B cell (primary cell): ENCODE results near the gene PIBF1. TPM values are rescaled to one million over a fixed set of nuclear protein-coding genes. Genes with fewer than 3 reads are reported as not detected.

ENCODE experiments used
- ATAC-seq: fragments of 200-7000 bp; cut with Tn5 transposase; one replicate; pipeline ENCODE4 v1.10.0; 2021; ENCODE audit warnings: low read depth, mild to moderate bottlenecking, moderate number of reproducible peaks, moderate library complexity
- CTCF ChIA-PET: fragments of 350-600 bp; sonication (Branson Sonifier 250); formaldehyde crosslinking; loops from one replicate; lab custom pipeline; 2021; ENCODE audit warnings: antibody characterized with exemption, inconsistent platforms; lab: Charles Lee
- POLR2A ChIA-PET: fragments of 350-600 bp; sonication (Branson Sonifier 250); formaldehyde crosslinking; loops from one replicate; lab custom pipeline; 2021; ENCODE audit warnings: antibody characterized with exemption; lab: Charles Lee
- DNase-seq: peaks from one replicate; pipeline ENCODE4 v3.0.0; 2013
- H2AFZ ChIP-seq: 2 replicates; pipeline ENCODE4 v1.6.1; 2012; ENCODE audit warnings: mild to moderate bottlenecking, low read depth, low read length; ENCODE audit not compliant: insufficient read depth, poor library complexity, severe bottlenecking
- H3K27ac ChIP-seq, 2 donors: 1 replicate in 1 of 2; 2 replicates in 1 of 2; pipeline ENCODE4 v1.5.1; 2012 to 2013; ENCODE audit warnings: low read length in 2 of 2, mild to moderate bottlenecking in 2 of 2, moderate library complexity in 1 of 2
- H3K27me3 ChIP-seq, 4 experiments: fragments of 200-600 bp in 1 of 4; sonication (generic) in 1 of 4; replicated peaks in 1 of 4; 1 replicate in 2 of 4; 2 replicates in 2 of 4; pipeline versions ENCODE4 v1.6.1 to v1.7.0; 2013 to 2016; ENCODE audit warnings: low read length in 3 of 4, mild to moderate bottlenecking in 2 of 4, mixed read lengths in 1 of 4, moderate library complexity in 1 of 4; ENCODE audit not compliant: insufficient read depth in 4 of 4, control insufficient read depth in 3 of 4; ENCODE audit errors: control extremely low read depth in 1 of 4
- H3K36me3 ChIP-seq, 2 experiments: replicated peaks in 1 of 2; 1 replicate in 1 of 2; 2 replicates in 1 of 2; pipeline versions ENCODE4 v1.6.1 to v1.7.1; 2013; ENCODE audit warnings: low read length in 1 of 2; ENCODE audit not compliant: insufficient read depth in 2 of 2, control insufficient read depth in 1 of 2; ENCODE audit errors: control extremely low read depth in 1 of 2, extremely low read depth in 1 of 2
- H3K4me1 ChIP-seq, 2 donors: fragments of 200-600 bp in 1 of 2; sonication (generic) in 1 of 2; 1 replicate in 1 of 2; 2 replicates in 1 of 2; pipeline versions ENCODE4 v1.5.1 to v1.6.1; 2013 to 2017; ENCODE audit warnings: low read length in 2 of 2; ENCODE audit not compliant: control insufficient read depth in 2 of 2, insufficient read depth in 2 of 2
- H3K4me2 ChIP-seq: replicated peaks from 2 replicates; pipeline ENCODE3; 2012; ENCODE audit warnings: mild to moderate bottlenecking, low read depth, low read length; ENCODE audit not compliant: poor library complexity, severe bottlenecking
- H3K4me3 ChIP-seq, 5 experiments: fragments of 200-600 bp in 1 of 5; sonication (generic) in 1 of 5; 1 replicate in 3 of 5; 2 replicates in 2 of 5; pipeline versions ENCODE4 v1.5.1 to v1.7.0; 2011 to 2016; ENCODE audit warnings: low read length in 4 of 5, mild to moderate bottlenecking in 4 of 5, low read depth in 2 of 5, control low read depth in 1 of 5, moderate library complexity in 1 of 5; ENCODE audit not compliant: insufficient read depth in 1 of 5; ENCODE audit errors: control extremely low read depth in 1 of 5, extremely low read depth in 1 of 5
- H3K79me2 ChIP-seq: fragments of 200-600 bp; sonication (generic); one replicate; pipeline ENCODE4 v1.6.0; 2016; ENCODE audit warnings: low read length; ENCODE audit not compliant: control insufficient read depth, insufficient read depth
- H3K9ac ChIP-seq: fragments of 200-600 bp; sonication (generic); 2 replicates; pipeline ENCODE4 v1.6.1; 2017; ENCODE audit warnings: mild to moderate bottlenecking, low read length, moderate library complexity
- H3K9me3 ChIP-seq, 3 donors: one replicate each; pipeline versions ENCODE4 v1.6.1 to v1.7.1; 2013; ENCODE audit warnings: low read length in 2 of 3; ENCODE audit not compliant: control insufficient read depth in 2 of 3, insufficient read depth in 1 of 3; ENCODE audit errors: control extremely low read depth in 1 of 3
- H4K20me1 ChIP-seq: 2 replicates; pipeline ENCODE4 v1.6.0; 2012; ENCODE audit warnings: mild to moderate bottlenecking, low read length; ENCODE audit not compliant: insufficient read depth, control insufficient read depth, poor library complexity, severe bottlenecking
- H3K27ac Mint-ChIP-seq: one replicate; pipeline ENCODE4 v1.8.0; 2021; ENCODE audit warnings: mixed read lengths
- H3K27me3 Mint-ChIP-seq: one replicate; pipeline ENCODE4 v1.8.0; 2021; ENCODE audit warnings: mixed read lengths
- H3K4me1 Mint-ChIP-seq: one replicate; pipeline ENCODE4 v1.8.0; 2021; ENCODE audit warnings: mixed read lengths
- H3K4me3 Mint-ChIP-seq: one replicate; pipeline ENCODE4 v1.8.0; 2021; ENCODE audit warnings: mixed read lengths
- H3K9me3 Mint-ChIP-seq: one replicate; pipeline ENCODE4 v1.8.0; 2022; ENCODE audit warnings: mixed read lengths; ENCODE audit not compliant: insufficient read depth
- EZH2 ChIP-seq: IDR thresholded peaks from 2 replicates; pipeline ENCODE4 v1.6.1; 2012; ENCODE audit warnings: borderline replicate concordance, low read depth, mild to moderate bottlenecking, moderate library complexity, low read length; ENCODE audit not compliant: insufficient read depth, poor library complexity, severe bottlenecking
- WGBS: methylation state at CpG from one replicate; pipeline ENCODE4 v1.1.5; 2013; ENCODE audit warnings: missing lambda C conversion rate; ENCODE audit not compliant: insufficient coverage; 5-methylcytosine and 5-hydroxymethylcytosine counted together
- intact Hi-C: fragments of 100-400 bp; cut with micrococcal nuclease; formaldehyde crosslinking; loops from one replicate; pipeline ENCODE4 v1.10.0; 2022
- polyA plus RNA-seq: library from polyadenylated mRNA; depleted of rRNA; stranded (reverse); fragments of >200 nt; gene quantifications from 2 replicates; pipeline ENCODE4 v1.2.3, GENCODE V29; 2012
- total RNA-seq, 2 donors: library from RNA; stranded (reverse); fragments of 120-200 nt in 1 of 2; gene quantifications; 1 replicate in 1 of 2; 2 replicates in 1 of 2; pipeline versions ENCODE4 v1.2.3 to v1.2.4, GENCODE V29; 2013 to 2022
- TF ChIP-seq, protein P1 (sequence below): fragments of 200-600 bp; IDR thresholded peaks from one replicate; pipeline ENCODE4 v1.8.0; 2022; ENCODE audit warnings: antibody characterized with exemption, mild to moderate bottlenecking

Gene PIBF1
- total and polyA plus RNA-seq, 2 donors (not counting 1 experiment from before 2014, with no cell fraction given): 4.5 to 43.1 TPM

DNA sequence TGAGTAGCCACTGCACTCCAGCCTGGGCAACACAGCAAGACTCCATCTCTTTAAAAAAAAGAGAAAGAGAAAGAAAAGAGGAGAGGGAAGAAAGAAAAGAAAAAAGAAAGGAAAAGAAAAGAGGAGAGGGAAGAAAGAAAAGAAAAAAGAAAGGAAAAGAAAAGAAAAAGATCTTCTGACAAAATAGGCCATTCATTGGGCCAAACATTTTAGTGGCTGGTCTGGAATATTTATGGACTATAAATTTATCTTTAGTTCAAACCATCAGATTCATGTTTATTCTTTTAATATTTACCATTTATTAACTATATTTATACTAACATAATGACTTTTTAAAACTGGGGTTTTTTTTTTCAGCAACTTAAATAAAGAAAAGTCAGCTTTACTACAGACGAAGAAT, 191.3 kb downstream of the PIBF1 start:
- TF ChIP-seq, protein P1, sequence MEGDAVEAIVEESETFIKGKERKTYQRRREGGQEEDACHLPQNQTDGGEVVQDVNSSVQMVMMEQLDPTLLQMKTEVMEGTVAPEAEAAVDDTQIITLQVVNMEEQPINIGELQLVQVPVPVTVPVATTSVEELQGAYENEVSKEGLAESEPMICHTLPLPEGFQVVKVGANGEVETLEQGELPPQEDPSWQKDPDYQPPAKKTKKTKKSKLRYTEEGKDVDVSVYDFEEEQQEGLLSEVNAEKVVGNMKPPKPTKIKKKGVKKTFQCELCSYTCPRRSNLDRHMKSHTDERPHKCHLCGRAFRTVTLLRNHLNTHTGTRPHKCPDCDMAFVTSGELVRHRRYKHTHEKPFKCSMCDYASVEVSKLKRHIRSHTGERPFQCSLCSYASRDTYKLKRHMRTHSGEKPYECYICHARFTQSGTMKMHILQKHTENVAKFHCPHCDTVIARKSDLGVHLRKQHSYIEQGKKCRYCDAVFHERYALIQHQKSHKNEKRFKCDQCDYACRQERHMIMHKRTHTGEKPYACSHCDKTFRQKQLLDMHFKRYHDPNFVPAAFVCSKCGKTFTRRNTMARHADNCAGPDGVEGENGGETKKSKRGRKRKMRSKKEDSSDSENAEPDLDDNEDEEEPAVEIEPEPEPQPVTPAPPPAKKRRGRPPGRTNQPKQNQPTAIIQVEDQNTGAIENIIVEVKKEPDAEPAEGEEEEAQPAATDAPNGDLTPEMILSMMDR: peak; percentile 25
- no peak for TF ChIP-seq EZH2
- H3K27ac Mint-ChIP-seq: no peak overlapping the region

DNA sequence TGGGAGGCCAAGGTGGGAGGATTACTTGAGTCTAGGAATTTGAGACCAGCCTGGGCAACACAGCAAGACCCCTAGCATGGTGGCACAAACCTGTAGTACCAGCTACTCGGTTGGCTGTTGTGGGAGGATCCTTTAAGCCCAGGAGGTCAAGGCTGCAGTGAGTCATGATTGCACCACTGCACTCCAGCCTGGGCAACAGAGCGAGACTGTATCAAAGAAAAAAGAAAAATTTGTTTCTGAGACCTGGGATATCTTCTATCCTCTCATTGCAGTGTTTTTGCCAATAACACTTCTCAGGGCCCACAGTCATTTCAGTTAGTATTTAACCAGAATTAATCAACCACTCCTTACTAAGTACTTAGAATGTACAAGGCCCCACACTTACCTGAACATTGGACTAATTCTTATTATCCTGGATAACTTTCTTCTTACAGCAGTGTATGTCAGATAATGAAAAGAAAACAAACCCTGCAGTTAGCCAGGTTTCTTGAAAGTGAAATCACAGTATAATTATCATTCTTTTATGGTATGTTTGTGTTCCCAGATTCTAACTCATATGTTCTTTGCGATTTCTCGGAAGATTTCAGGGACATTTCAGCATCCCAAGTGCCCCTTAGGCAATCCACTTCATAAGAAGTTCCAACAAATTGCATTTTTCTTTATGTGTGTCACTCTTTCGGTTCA, 201.3 kb downstream of the PIBF1 start:
- Histone ChIP-seq H3K79me2 (no peaks in the 10 kb centered on the region), H3K9ac (no peak overlapping the region), H3K27ac (no peak overlapping the region), H3K4me2 (no peak overlapping the region), H3K27me3 (no peaks in the 10 kb centered on the region), H2AFZ (no peak overlapping the region), H3K36me3 (no peaks in the 10 kb centered on the region), H4K20me1 (no peaks in the 10 kb centered on the region), H3K4me3 (no peak overlapping the region), H3K4me1 (no peaks in the 10 kb centered on the region), H3K9me3 (no peaks in the 10 kb centered on the region)
- Mint-ChIP-seq H3K4me3 (no peak overlapping the region), H3K27ac (no peak overlapping the region), H3K9me3 (no peaks in the 10 kb centered on the region), H3K4me1 (no peaks in the 10 kb centered on the region), H3K27me3 (no peaks in the 10 kb centered on the region)
- no peak for TF ChIP-seq EZH2
- TF ChIP-seq, protein P1: no peak
- ATAC-seq (no peak), DNase-seq (no peak)
- 92% methylated on average over 1 of the region's 5 CpGs for WGBS
- ChIA-PET CTCF (no interaction called here), POLR2A (no interaction called here)
- intact Hi-C loops: no loop called here

More for the DNA sequence above, 191.3 kb downstream of the PIBF1 start:
- no peak overlapping the region for H3K4me3 ChIP-seq
- CTCF ChIA-PET: no interaction called here
- no peaks in the 10 kb centered on the region for H3K4me1 Mint-ChIP-seq
- no peak overlapping the region for H2AFZ ChIP-seq
- no peaks in the 10 kb centered on the region for H3K27me3 Mint-ChIP-seq
- H3K4me3 Mint-ChIP-seq: no peak overlapping the region
- POLR2A ChIA-PET: no interaction called here
- intact Hi-C loops: no loop called here
- DNase-seq: no peak
- H3K36me3 ChIP-seq: peaks cover 3 to 11% of the 10 kb centered on the region in 2 experiments
- no peaks in the 10 kb centered on the region for H4K20me1 ChIP-seq
- no peaks in the 10 kb centered on the region for H3K4me1 ChIP-seq
- H3K9me3 ChIP-seq: no peaks in the 10 kb centered on the region
- H3K27me3 ChIP-seq: no peaks in the 10 kb centered on the region
- H3K9me3 Mint-ChIP-seq: no peaks in the 10 kb centered on the region
- WGBS: no CpG with 5 or more reads among the region's 1 CpG
- H3K4me2 ChIP-seq: no peak overlapping the region
- H3K27ac ChIP-seq: no peak overlapping the region
- ATAC-seq: no peak
- H3K79me2 ChIP-seq: no peaks in the 10 kb centered on the region
- no peak overlapping the region for H3K9ac ChIP-seq
